Tibial nerve (tissue), 4 donors: Measurements from ENCODE around the gene PSD4.
A peak's percentile ranks its signal among the peaks of the same experiment; 100 is the strongest.

Experiments used
- EP300 ChIP-seq, 2 donors: sonication (generic); formaldehyde crosslinking; IDR thresholded peaks; one replicate each; pipeline ENCODE4 v1.6.1; 2017; ENCODE audit warnings: antibody characterized with exemption in 2 of 2, mild to moderate bottlenecking in 1 of 2
- POLR2A ChIP-seq, 2 donors: fragments of 450-650 bp; IDR thresholded peaks; one replicate each; pipeline ENCODE4 v1.6.1; 2017; ENCODE audit warnings: antibody characterized with exemption in 2 of 2, mild to moderate bottlenecking in 2 of 2, moderate library complexity in 2 of 2
- TF ChIP-seq, protein P1 (sequence below), 5 experiments: fragments of 200-600 bp in 3 of 5; fragments of 450-650 bp in 2 of 5; sonication (generic) in 3 of 5; IDR thresholded peaks; one replicate each; pipeline ENCODE4 v1.5.1; 2016 to 2019; ENCODE audit warnings: antibody characterized with exemption in 5 of 5, mild to moderate bottlenecking in 3 of 5, moderate library complexity in 2 of 5

- TF ChIP-seq, protein P1, sequence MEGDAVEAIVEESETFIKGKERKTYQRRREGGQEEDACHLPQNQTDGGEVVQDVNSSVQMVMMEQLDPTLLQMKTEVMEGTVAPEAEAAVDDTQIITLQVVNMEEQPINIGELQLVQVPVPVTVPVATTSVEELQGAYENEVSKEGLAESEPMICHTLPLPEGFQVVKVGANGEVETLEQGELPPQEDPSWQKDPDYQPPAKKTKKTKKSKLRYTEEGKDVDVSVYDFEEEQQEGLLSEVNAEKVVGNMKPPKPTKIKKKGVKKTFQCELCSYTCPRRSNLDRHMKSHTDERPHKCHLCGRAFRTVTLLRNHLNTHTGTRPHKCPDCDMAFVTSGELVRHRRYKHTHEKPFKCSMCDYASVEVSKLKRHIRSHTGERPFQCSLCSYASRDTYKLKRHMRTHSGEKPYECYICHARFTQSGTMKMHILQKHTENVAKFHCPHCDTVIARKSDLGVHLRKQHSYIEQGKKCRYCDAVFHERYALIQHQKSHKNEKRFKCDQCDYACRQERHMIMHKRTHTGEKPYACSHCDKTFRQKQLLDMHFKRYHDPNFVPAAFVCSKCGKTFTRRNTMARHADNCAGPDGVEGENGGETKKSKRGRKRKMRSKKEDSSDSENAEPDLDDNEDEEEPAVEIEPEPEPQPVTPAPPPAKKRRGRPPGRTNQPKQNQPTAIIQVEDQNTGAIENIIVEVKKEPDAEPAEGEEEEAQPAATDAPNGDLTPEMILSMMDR (IDR thresholded peaks at IDR 0.05) = no peak
- TF ChIP-seq POLR2A (IDR thresholded peaks at IDR 0.05) (peak in 1 of 2 donors; percentile 24), EP300 (IDR thresholded peaks at IDR 0.05) (no peak)
Measured at GRCh38 chr2:113219889-113220641, 46.3 kb downstream of the PSD4 start.
